ENCODE measurements around the gene CUTA.
"Not testable (repeated sequence)": the region's sequence is repeated elsewhere in the genome, so short reads cannot be mapped to it uniquely, and the experiment has no call there.

The CUTA gene

DNA sequence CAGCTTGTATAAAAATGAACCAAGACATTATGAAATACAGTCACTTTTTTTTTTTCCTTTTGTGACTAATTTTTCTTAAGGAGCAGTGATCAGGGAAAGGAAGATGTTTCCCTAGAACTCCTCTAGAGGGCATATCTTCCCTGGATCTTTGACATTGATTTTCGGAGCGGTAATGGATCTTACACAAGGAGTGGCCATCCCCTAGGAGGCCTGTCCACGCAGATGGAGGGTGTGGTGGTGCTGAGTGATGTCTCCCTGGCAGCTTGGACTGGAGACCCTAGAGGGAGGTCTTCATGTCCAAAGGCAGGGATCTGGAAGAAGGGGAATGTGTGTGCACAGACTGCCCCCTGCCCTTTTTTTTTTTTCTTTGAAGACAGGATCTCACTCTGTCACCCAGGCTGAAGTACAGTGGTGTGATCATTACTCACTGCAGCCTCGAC lies 33.3 kb downstream of the CUTA start:
- DNase-seq (ENCODE audit: low read depth) = peak; percentile 82
- peak; percentile 66 for TF ChIP-seq CTCF (conservative IDR thresholded peaks at IDR 0.05; ENCODE audit: low read length)
- H3K4me3 ChIP-seq (ENCODE audit: low read length) = no peak overlapping the region

- no peak for DNase-seq (ENCODE audit: low read depth)
- TF ChIP-seq CTCF (conservative IDR thresholded peaks at IDR 0.05; ENCODE audit: low read length) = no peak
- H3K4me3 ChIP-seq (ENCODE audit: low read length) = no peak overlapping the region
Observed at GRCh38 chr6:33383427-33384185, 34.3 kb downstream of the CUTA start.

DNA sequence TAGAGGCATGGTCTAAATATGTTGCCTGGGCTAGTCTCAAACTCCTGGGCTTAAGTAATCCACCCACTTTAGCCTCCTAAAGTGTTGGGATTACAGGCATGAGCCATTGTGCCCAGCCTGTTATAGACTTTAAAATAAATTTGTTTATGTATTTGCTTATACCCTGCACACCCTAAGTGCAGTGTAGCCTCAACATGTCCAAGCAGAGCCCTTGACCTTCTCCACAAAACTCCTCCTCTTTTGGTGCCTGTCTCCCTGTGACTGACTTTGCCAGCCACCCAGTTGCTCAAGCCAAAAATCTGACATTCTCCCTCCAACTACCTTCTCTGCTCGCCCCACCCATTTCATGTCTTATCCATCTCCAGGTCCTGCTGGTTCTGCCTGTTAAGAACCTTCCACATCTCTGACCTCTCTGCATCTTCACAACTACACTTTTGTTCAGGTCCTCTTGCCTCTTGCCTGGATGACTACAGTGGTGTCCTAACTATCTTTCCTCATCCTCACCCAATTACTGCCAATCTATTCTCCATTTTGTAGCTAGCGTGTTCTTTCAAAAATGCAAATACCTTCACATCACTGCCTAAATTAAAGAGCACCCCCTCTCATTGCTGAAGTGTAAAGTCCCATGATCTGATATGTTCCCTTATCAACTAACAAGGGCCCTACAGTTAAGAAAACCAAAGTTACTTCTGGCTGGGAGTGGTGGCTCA lies 37.5 kb downstream of the CUTA start:
- H3K4me3 ChIP-seq (ENCODE audit: low read length) = no peak overlapping the region
- DNase-seq (ENCODE audit: low read depth) = no peak
- TF ChIP-seq CTCF (conservative IDR thresholded peaks at IDR 0.05; ENCODE audit: low read length) = no peak

DNA sequence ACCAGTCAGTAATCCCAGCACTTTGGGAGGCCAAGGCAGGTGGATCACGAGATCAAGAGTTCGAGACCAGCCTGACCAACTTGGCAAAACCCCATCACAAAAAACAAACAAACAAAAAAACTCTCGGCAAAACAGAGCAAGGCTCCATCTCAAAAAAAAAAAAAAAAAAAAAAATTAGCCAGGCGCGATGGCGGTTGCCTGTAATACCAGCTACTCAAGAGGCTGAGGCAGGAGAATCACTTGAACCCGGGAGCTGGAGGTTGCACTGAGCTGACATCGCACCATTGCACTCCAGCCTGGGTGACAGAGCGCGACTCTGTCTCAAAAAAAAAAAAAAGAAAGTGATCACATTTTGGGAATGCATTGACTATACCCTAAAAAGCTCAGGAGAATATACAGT lies 38.7 kb downstream of the CUTA start:
- DNase-seq (ENCODE audit: low read depth); H3K4me3 ChIP-seq (ENCODE audit: low read length): not testable (repeated sequence)

DNA sequence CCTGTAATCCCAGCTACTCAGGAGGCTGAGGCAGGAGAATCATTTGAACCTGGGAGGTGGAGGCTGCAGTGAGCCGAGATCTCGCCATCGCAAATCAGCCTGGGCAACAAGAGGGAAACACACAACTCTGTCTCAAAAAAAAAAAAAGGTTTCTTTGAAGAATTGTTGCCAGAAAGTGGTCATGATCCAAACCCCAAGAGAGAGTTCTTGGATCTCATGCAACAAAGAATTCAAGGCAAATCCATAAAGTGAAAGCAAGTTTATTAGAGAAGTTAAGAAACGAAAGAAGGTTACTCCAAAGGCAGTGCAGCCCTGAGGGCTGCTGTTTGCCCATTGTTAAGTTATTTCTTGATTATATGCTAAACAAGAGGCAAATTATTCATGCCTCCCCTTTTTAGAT lies 40.7 kb downstream of the CUTA start:
- no peak overlapping the region for H3K4me3 ChIP-seq (ENCODE audit: low read length)
- no peak for TF ChIP-seq CTCF (conservative IDR thresholded peaks at IDR 0.05; ENCODE audit: low read length)
- DNase-seq (ENCODE audit: low read depth) = no peak

- TF ChIP-seq CTCF (conservative IDR thresholded peaks at IDR 0.05; ENCODE audit: low read length) = no peak
- H3K4me3 ChIP-seq (ENCODE audit: low read length) = peak overlapping the region; percentile 12; the same call in 1 of the 2 replicates
- peak; percentile 92 for DNase-seq (ENCODE audit: low read depth)
Observed at GRCh38 chr6:33375143-33375671, 42.7 kb downstream of the CUTA start.

DNA sequence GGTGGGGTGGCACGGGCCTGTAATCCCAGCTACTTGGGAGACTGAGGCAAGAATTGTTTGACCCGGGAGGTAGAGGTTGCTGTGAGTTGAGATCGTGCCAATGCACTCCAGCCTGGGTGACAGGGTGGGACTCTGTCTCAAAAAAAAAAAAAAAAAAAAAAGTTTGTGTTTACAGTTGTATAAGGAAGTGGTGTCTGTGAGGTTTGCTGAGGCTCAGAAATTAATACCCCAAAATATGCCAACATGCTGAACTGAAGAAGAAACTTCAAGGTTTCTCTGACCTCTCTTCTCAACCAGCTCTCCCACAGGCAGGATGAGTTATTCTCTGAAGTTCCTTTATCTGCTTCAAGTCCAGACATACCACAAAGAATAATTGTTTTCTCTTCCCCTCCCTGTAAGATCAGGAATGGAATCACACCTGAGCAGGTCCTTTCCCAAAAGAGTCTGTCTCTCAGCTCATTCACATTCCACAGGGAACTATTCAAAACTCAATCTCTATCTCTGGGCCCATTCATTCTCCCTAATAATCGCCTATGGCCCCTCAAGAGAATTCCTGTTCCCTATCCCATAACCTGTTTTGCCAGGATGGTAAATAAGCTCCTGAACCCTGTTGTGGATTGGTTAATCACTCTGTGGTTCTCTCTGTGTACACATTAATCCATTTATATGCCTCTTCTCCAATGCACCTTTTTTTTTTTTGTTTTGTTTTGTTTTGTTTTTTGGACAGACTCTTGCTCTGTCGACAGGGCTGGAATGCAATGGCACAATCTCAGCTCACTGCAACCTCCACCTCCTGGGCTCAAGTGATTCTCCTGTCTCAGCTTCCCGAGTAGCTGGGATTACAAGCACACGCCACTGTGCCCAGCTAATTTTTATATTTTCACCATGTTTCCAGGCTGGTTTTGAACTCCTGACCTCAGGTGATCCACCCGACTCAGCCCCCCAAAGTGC lies 43.7 kb downstream of the CUTA start:
- no peak for TF ChIP-seq CTCF (conservative IDR thresholded peaks at IDR 0.05; ENCODE audit: low read length)
- DNase-seq (ENCODE audit: low read depth) = peak; percentile 29
- H3K4me3 ChIP-seq (ENCODE audit: low read length) = no peak overlapping the region

Data from AG10803 (cell line).